Stimulated activated naive B cell treated with anti-CD40 and anti-IgM and Interleukin-4, amounts not matched to agents 10 μg/mL and 1 μg/mL and 100 μg/mL, for 72 hours (primary cell): ENCODE data around the gene ATXN7L1.
A peak's percentile ranks its signal among the peaks of the same experiment; 100 is the strongest.

Source experiments
- ATAC-seq, 2 donors: fragments of 150-1000 bp; cut with Tn5 transposase; replicated peaks; 2 replicates each; pipeline ENCODE4 v1.10.0; 2021; ENCODE audit warnings: moderate library complexity in 1 of 2
- DNase-seq: peaks from one replicate; pipeline ENCODE4 v3.0.0; 2021
- H3K27ac Mint-ChIP-seq: one replicate; pipeline ENCODE4 v1.8.0; 2022; ENCODE audit warnings: mild to moderate bottlenecking, mixed read lengths
- H3K27me3 Mint-ChIP-seq, 2 donors: one replicate each; pipeline ENCODE4 v1.8.0; 2022; ENCODE audit warnings: mixed read lengths in 2 of 2
- H3K36me3 Mint-ChIP-seq, 2 donors: one replicate each; pipeline ENCODE4 v1.8.0; 2022; ENCODE audit warnings: mixed read lengths in 2 of 2, mild to moderate bottlenecking in 1 of 2
- H3K4me1 Mint-ChIP-seq, 2 donors: one replicate each; pipeline ENCODE4 v1.8.0; 2022; ENCODE audit warnings: mixed read lengths in 2 of 2, mild to moderate bottlenecking in 1 of 2
- H3K4me3 Mint-ChIP-seq, 2 donors: one replicate each; pipeline ENCODE4 v1.8.0; 2022; ENCODE audit warnings: mild to moderate bottlenecking in 2 of 2, mixed read lengths in 2 of 2, moderate library complexity in 1 of 2
- H3K9me3 Mint-ChIP-seq, 2 donors: one replicate each; pipeline ENCODE4 v1.8.0; 2022; ENCODE audit warnings: mixed read lengths in 2 of 2, mild to moderate bottlenecking in 1 of 2

The ATXN7L1 gene

GRCh38 chr7:105819559-105819958 lies 56.8 kb downstream of the ATXN7L1 start:
- H3K4me3 Mint-ChIP-seq: no peak overlapping the region
- ATAC-seq (no peak), DNase-seq (no peak)
- peaks cover 5 to 22% of the 10 kb centered on the region in 2 donors for H3K27me3 Mint-ChIP-seq
- H3K27ac Mint-ChIP-seq: no peak overlapping the region
- H3K36me3 Mint-ChIP-seq: peaks cover 2 to 5% of the 10 kb centered on the region in 2 donors
- peaks cover 9 to 16% of the 10 kb centered on the region in 2 donors for H3K4me1 Mint-ChIP-seq
- H3K9me3 Mint-ChIP-seq: peaks cover 0 to 6% of the 10 kb centered on the region in 2 donors

GRCh38 chr7:105816954-105817615 lies 59.3 kb downstream of the ATXN7L1 start:
- DNase-seq (no peak), ATAC-seq (no peak)
- no peaks in the 10 kb centered on the region for H3K9me3 Mint-ChIP-seq
- H3K27ac Mint-ChIP-seq: no peak overlapping the region
- peaks cover 9 to 16% of the 10 kb centered on the region in 2 donors for H3K4me1 Mint-ChIP-seq
- no peak overlapping the region for H3K4me3 Mint-ChIP-seq
- no peaks in the 10 kb centered on the region for H3K36me3 Mint-ChIP-seq
- peaks cover 7 to 18% of the 10 kb centered on the region in 2 donors for H3K27me3 Mint-ChIP-seq

DNA sequence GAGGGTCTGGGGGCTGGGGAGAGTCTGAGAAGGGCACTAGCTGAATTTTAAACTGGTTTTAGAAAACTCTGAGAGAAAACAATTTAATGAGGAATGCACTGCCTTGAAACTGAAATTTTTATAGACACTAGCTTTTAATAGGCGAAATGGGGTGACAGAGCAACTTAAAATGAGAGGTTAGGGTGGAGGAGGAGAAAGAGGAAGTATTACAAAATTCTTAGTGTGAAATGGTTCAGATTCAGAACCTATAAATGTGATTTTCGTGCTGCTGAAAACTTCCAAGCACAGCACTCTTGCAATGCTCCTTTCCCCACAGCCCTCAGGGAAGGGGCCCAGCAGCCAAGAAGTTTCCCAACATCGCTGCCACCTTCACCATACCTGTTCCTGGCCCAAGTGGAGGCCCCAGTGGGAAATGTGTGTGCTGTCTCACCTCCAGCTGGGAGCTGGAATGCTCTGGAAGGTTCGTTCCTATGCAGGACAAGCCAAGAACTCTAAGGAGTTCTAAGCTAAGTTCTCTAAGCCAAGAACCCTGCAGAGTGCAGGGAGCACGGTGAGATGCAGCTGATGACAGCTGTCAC lies 60.0 kb downstream of the ATXN7L1 start:
- DNase-seq: no peak
- H3K4me3 Mint-ChIP-seq: no peak overlapping the region
- no peaks in the 10 kb centered on the region for H3K36me3 Mint-ChIP-seq

GRCh38 chr7:105815576-105815975 lies 60.8 kb downstream of the ATXN7L1 start:
- no peak for ATAC-seq
- peaks cover 14 to 23% of the 10 kb centered on the region in 2 donors for H3K4me1 Mint-ChIP-seq
- H3K9me3 Mint-ChIP-seq: no peaks in the 10 kb centered on the region
- H3K4me3 Mint-ChIP-seq: no peak overlapping the region
- H3K27ac Mint-ChIP-seq: no peak overlapping the region
- DNase-seq: no peak
- peaks cover 0 to 2% of the 10 kb centered on the region in 2 donors for H3K36me3 Mint-ChIP-seq
- H3K27me3 Mint-ChIP-seq: peaks cover 9 to 18% of the 10 kb centered on the region in 2 donors

More for the DNA sequence above, 60.0 kb downstream of the ATXN7L1 start:
- peak in 1 of 2 donors; percentile 38 for ATAC-seq
- Mint-ChIP-seq H3K27me3 (peaks cover 7 to 18% of the 10 kb centered on the region in 2 donors), H3K9me3 (no peaks in the 10 kb centered on the region), H3K27ac (no peak overlapping the region), H3K4me1 (peaks cover 12 to 16% of the 10 kb centered on the region in 2 donors)

DNA sequence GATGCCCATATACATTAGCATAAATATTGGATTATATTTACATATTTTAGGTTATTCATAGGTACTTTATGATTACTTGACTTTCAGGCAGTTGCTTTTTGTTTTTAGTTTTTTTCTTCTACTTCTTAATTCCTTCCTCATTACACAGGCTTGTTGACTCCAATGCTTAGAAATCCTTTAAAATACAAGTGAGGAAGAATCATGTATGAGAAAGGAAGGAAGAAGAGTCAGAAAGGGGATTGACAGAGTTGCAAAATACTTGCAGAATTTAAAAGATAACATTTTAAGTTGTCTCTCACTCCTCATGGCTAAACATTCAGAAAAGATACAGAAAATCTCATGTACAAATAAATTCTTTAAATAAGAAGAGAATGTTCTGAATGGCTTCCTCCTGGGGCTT lies 61.9 kb downstream of the ATXN7L1 start:
- H3K4me3 Mint-ChIP-seq: no peak overlapping the region
- peaks cover 22 to 32% of the 10 kb centered on the region in 2 donors for H3K4me1 Mint-ChIP-seq
- no peak for ATAC-seq
- H3K36me3 Mint-ChIP-seq: peaks cover 0 to 5% of the 10 kb centered on the region in 2 donors
- no peak for DNase-seq
- no peak overlapping the region for H3K27ac Mint-ChIP-seq
- H3K27me3 Mint-ChIP-seq: peaks cover 11 to 18% of the 10 kb centered on the region in 2 donors
- H3K9me3 Mint-ChIP-seq: no peaks in the 10 kb centered on the region

- ATAC-seq (no peak), DNase-seq (no peak)
- Mint-ChIP-seq H3K27me3 (peaks cover 11 to 18% of the 10 kb centered on the region in 2 donors), H3K4me3 (no peak overlapping the region), H3K4me1 (peaks cover 41 to 54% of the 10 kb centered on the region in 2 donors), H3K9me3 (no peaks in the 10 kb centered on the region), H3K27ac (peak overlapping the region; percentile 39), H3K36me3 (peaks cover 0 to 5% of the 10 kb centered on the region in 2 donors)
These were observed 65.1 kb downstream of the ATXN7L1 start for GRCh38 chr7:105811189-105811847.

GRCh38 chr7:105810556-105810955 lies 65.8 kb downstream of the ATXN7L1 start:
- Mint-ChIP-seq H3K27ac (peak overlapping the region; percentile 52), H3K9me3 (no peaks in the 10 kb centered on the region), H3K4me3 (no peak overlapping the region), H3K36me3 (peaks cover 0 to 5% of the 10 kb centered on the region in 2 donors), H3K4me1 (peaks cover 43 to 54% of the 10 kb centered on the region in 2 donors), H3K27me3 (peaks cover 10 to 11% of the 10 kb centered on the region in 2 donors)
- no peak for DNase-seq
- ATAC-seq: no peak

DNA sequence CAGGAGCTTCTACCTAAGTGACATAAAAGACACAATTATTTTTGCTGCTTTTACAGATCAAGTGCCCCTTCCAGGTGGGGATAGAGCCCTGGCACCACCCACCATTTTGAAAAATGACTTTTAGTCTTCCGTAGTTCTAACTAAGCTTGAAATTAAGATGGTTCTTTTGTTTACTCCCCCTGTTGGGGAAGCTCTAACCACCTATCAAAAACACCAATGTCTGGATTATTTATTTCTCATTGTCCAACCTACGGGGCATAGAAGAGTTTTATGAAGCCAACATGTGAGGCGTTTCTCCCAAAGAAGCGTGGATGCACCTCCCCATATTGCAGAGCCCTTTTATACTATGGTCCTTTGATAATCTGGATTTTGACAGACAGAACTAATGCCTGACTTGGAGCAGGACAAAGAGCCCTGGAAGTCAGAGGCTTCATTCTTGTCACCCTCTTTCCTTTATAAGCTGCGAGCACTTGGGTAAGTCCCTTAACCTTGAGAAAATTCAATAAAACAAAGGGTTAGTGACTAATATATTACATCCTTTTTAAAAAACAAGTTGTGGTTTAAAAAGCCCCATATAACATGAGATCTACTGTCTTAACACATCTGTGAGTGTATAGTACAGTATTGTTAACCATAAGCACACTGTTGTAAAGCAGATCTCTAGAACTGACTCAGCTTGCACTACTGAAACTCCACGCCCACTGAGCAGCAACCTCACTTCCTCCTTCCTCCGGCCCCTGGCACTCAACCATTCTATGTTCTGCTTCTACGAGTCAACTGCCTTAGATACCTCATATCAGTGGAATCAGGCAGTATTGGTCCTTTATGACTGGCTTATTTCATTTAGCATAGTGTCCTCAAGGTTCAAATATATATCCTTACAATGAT lies 67.5 kb downstream of the ATXN7L1 start:
- Mint-ChIP-seq H3K27me3 (peaks cover 5 to 8% of the 10 kb centered on the region in 2 donors), H3K36me3 (peaks cover 0 to 5% of the 10 kb centered on the region in 2 donors), H3K9me3 (no peaks in the 10 kb centered on the region), H3K4me3 (peak overlapping the region in 1 of 2 donors; percentile 15), H3K27ac (peak overlapping the region; percentile 68), H3K4me1 (peaks cover 48 to 53% of the 10 kb centered on the region in 2 donors)
- ATAC-seq (peak; percentile 91 to 97), DNase-seq (peak; percentile 90)

DNA sequence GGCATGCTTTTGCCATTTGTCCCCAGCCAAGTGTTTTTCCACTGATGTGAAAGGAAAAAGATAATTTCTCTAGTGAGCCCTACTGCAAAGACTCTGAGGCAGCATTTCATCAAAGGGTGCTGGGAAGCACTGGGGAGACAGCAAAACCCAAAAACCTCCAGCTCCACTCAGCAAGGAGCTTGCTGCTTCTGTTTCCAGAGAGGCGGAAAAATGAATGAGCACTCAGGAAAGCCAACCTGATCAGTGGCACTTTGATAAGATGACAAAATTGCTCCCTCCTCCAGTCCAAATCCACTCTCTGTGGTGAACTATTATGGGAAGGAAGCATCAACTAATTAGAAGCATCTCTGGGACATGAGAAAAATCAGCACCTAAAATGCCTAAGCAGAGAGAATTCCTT lies 68.2 kb downstream of the ATXN7L1 start:
- DNase-seq (no peak), ATAC-seq (no peak)
- peaks cover 0 to 5% of the 10 kb centered on the region in 2 donors for H3K36me3 Mint-ChIP-seq
- peak overlapping the region; percentile 44 for H3K27ac Mint-ChIP-seq
- H3K9me3 Mint-ChIP-seq: no peaks in the 10 kb centered on the region
- H3K4me1 Mint-ChIP-seq: peaks cover 49 to 54% of the 10 kb centered on the region in 2 donors
- peaks cover 0 to 4% of the 10 kb centered on the region in 2 donors for H3K27me3 Mint-ChIP-seq
- H3K4me3 Mint-ChIP-seq: peak overlapping the region in 1 of 2 donors; percentile 18

- ATAC-seq (no peak), DNase-seq (no peak)
- H3K9me3 Mint-ChIP-seq: no peaks in the 10 kb centered on the region
- peaks cover 55 to 62% of the 10 kb centered on the region in 2 donors for H3K4me1 Mint-ChIP-seq
- H3K27me3 Mint-ChIP-seq: peaks cover 0 to 4% of the 10 kb centered on the region in 2 donors
- H3K27ac Mint-ChIP-seq: no peak overlapping the region
- H3K36me3 Mint-ChIP-seq: peaks cover 0 to 5% of the 10 kb centered on the region in 2 donors
- H3K4me3 Mint-ChIP-seq: no peak overlapping the region
These were observed 69.0 kb downstream of the ATXN7L1 start for GRCh38 chr7:105807448-105807762.

- Mint-ChIP-seq H3K36me3 (peaks cover 0 to 5% of the 10 kb centered on the region in 2 donors), H3K9me3 (no peaks in the 10 kb centered on the region), H3K4me1 (peaks cover 52 to 66% of the 10 kb centered on the region in 2 donors), H3K27ac (peak overlapping the region; percentile 63), H3K4me3 (peak overlapping the region; percentile 24 to 36), H3K27me3 (peaks cover 0 to 4% of the 10 kb centered on the region in 2 donors)
- DNase-seq (peak; percentile 69), ATAC-seq (peak; percentile 54 to 62)
These were observed 69.6 kb downstream of the ATXN7L1 start for GRCh38 chr7:105806592-105807447.

GRCh38 chr7:105805447-105806019 lies 70.9 kb downstream of the ATXN7L1 start:
- Mint-ChIP-seq H3K4me1 (peaks cover 53 to 60% of the 10 kb centered on the region in 2 donors), H3K36me3 (peaks cover 0 to 3% of the 10 kb centered on the region in 2 donors), H3K27ac (peak overlapping the region; percentile 56), H3K4me3 (no peak overlapping the region), H3K27me3 (peaks cover 0 to 2% of the 10 kb centered on the region in 2 donors), H3K9me3 (no peaks in the 10 kb centered on the region)
- no peak for ATAC-seq
- DNase-seq: no peak

DNA sequence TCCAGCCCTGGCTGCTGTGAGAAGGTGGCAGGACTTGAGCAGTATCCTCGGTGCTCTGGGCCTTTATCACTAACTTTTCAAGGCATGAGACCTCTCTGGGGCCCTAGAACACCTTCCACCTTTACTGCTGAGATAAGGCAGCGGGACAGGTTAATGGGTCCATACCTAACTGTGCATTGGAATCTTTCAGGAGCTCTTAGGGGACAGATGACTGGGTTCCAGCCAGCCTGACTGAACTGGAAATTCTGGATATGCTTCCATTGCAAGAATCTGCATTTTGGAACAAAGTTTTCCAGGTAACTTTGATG lies 73.0 kb downstream of the ATXN7L1 start:
- Mint-ChIP-seq H3K27ac (no peak overlapping the region), H3K36me3 (no peaks in the 10 kb centered on the region), H3K4me3 (no peak overlapping the region), H3K4me1 (peaks cover 50 to 55% of the 10 kb centered on the region in 2 donors), H3K9me3 (no peaks in the 10 kb centered on the region), H3K27me3 (peaks cover 0 to 8% of the 10 kb centered on the region in 2 donors)
- no peak for ATAC-seq
- no peak for DNase-seq
